CD4-positive, alpha-beta T cell treated with Interleukin-10 for 1 hour (primary cell): ENCODE results near the gene MATK.
"Not testable (repeated sequence)": the region's sequence is repeated elsewhere in the genome, so short reads cannot be mapped to it uniquely, and the experiment has no call there.

Source experiments
- DNase-seq: peaks from one replicate; pipeline ENCODE4 v3.0.0-alpha.2; 2020

MATK gene

GRCh38 chr19:3816148-3816547, 30.0 kb upstream of the MATK start:
- DNase-seq = not testable (repeated sequence)

DNA sequence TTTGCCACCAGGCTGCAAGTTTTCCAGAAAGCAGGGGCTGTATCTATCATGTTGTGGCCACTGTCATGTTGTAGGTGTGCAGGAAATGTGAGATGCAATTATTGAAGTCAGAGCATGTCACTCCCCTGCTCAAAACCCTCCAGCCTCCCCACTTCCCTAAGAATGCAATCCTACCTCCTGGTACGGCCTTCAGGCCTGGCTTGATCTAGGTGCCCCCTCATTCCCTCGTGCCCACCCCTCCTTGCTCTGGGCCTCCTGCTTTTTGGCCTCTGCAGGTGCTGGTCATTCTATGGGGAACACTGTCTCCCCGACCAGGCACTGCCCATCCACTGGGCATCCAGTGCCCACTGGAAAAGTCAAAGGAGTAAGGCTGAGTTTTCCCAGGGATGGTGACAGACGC, 28.5 kb upstream of the MATK start:
- DNase-seq = no peak

DNA sequence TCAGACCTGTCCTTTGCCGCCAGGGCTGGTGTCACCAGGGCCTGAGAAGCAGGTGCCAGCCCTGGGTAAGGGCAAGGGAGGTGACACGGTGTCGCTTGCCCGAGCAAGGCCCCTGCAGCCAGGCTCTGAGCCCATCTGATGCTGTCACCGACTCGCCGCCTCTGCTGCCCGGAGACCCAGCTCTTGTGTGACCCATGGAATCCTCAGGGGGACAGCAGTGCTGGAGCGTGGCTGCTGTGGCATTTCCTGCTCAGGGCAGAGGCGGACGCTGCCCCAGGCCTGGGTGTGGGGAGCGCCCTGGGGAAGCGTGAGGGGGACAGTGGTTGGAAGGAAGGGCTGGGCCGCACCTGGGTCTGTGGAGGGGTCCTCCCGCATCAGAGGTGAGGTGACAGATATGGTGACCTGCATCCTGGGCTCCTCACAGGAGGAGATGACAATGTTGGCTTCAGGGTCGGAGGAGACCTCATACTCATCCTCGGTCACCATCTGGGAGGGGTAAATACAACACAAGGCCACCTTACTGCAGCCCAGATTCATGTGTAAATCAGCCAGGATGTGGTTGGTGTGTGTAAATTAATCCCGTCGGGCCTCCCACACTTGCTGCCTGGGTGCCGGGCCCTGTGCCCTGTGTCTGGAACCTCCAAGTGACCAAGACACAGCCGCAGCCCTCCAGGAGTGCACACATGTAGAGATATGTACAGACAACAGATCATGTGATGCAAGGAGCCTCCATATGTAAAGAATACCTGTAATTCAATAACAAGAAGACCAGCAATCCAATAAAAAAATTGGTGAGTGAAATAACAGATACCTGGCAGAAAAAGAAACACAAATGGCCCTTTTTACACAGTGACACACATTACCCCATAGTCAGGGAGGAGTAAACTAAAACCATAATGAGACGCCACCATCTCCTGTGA, 27.6 kb upstream of the MATK start:
- DNase-seq = peak; percentile 42

GRCh38 chr19:3810708-3811355, 24.7 kb upstream of the MATK start:
- no peak for DNase-seq

- DNase-seq = no peak
Measured at GRCh38 chr19:3809881-3810707, 23.9 kb upstream of the MATK start.

- DNase-seq = no peak
Measured at GRCh38 chr19:3808420-3809143, 22.4 kb upstream of the MATK start.

- DNase-seq = no peak
Measured at GRCh38 chr19:3807574-3808354, 21.6 kb upstream of the MATK start.

- no peak for DNase-seq
Measured at GRCh38 chr19:3807131-3807480, 20.9 kb upstream of the MATK start.

DNA sequence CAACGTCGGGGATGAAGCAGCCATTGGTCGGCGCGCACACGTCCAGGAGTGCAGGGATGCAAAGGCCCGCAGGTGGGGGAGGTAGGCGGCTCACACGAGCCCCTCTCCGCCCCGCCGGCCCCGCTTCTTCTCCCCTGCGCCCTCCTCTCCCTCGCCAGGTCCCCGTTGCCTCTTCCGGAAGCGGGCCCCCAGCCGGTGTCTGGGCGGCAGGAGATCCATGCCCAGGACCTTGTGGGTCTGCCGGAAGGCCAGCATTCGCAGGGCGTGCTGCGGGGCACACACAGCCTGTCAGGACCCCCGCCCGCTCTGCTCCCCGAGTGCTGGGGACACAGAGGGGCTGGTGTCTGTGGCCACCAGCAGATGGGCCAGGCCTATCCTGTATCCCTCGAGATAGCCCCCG, 19.7 kb upstream of the MATK start:
- no peak for DNase-seq

DNA sequence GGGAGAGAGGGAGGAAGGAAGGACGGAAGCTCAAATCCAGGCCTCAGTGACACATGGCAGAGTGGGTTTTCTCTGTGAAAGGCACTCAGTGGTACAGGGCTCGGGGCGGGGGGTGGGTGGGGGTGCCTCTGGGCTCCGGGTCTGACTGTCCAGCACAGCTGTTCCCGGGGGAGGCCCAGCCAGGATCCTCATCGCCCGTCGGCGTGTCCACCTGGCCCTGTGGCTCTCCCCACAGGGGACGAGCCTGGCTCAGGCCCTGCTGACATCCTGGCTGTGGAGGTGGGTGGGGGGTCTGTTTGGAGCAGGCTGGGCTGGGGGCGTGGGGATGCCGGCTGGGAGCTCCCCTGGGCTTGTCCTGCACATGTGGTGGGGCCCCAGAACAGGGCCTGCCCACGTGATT, 18.2 kb upstream of the MATK start:
- DNase-seq = no peak

DNA sequence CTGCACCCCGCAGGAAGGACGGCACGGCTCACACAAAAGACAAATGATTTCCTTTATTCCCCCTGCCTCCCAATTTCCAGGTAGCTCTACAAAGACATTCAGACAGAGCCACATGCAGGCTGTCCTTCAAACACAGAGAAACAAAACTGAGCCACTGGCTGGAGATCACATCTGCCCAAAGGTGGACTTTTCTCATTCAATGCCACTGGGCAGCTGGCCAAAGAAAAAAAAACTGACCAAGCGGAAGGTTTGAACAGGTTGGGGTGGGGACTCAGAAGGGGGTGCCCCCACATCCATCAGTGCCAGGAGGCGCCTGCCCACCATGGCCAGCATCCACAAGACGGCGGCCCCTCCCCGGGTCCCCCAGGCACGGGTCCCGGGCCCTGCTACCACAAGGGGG, 17.8 kb upstream of the MATK start:
- no peak for DNase-seq

GRCh38 chr19:3803114-3803888, 17.1 kb upstream of the MATK start:
- DNase-seq = no peak

DNA sequence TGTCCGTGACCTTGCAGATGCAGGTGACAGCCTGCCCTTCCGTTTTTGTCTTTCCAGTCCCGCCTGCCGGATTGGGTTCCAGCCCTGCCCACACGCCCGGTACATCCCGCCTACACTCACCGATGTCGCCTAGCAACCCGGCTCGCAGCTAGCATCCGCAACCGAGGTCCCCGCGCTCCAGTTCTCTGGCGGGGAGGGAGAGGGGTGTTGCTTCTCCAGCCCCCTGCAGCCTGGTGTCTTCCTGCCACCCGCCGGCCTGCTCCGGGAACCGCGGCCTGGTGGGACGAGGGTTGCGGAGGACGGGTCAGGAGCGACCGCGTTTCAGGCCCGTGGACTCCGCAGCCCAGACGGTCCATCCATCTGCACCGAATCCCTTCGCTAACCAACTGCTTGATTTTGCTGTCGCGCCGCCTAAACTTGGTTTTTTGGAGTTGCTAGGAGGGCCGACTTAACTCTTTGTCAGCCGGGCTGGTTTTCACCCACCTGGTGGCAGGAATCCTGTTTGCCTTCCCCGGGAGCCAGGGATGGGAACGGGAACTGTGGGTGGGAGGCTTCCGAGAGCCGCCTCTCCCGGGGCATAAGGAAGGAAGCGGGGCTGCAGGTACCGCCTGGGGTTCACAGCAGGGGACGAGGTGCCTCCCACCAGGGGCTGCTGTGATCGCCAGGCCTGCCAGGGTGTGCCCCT, 15.4 kb upstream of the MATK start:
- DNase-seq = peak; percentile 68

DNA sequence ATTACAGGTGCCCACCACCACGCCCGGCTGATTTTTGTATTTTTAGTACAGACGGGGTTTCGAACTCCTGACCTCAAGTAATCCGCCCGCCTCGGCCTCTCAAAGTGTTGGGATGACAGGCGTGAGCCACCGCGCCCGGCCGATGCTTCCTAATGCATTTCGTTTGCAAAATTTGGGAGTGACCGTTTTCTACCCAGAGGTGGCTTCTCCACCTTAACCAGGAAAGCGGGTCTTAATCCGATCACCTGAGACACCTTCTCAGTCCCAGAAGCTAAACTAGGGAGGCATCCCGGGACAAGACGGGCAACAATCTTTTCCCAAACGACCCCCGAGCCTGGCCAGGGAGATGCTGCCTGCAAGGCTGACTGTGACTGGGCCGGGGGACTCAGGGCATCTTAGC, 14.8 kb upstream of the MATK start:
- DNase-seq = no peak

- DNase-seq = peak; percentile 57
Measured at GRCh38 chr19:3798137-3798536, 12.0 kb upstream of the MATK start.

DNA sequence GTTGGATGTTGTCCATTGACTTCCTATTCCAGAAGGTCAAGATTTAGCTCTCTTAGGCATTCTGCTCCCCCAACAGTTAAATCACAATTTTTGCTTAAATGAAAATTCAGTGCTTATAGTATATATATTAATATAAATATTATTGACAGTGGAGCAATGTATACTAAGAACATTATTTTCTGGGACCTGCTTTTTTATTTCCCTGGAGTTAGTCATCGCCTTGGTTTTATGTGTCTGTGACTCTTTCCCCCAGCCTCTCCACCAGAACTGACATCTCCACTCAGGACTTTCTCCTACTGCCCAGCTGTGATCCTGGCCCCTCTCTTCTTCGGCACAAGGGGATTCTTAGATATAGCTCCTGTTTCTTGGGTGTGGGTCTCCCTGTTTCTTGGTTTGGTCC, 10.2 kb upstream of the MATK start:
- DNase-seq = no peak

- DNase-seq = no peak
Measured at GRCh38 chr19:3793799-3794198, 7.6 kb upstream of the MATK start.

- DNase-seq = no peak
Measured at GRCh38 chr19:3792114-3792513, 5.9 kb upstream of the MATK start.

GRCh38 chr19:3790941-3791340, 4.8 kb upstream of the MATK start:
- no peak for DNase-seq

DNA sequence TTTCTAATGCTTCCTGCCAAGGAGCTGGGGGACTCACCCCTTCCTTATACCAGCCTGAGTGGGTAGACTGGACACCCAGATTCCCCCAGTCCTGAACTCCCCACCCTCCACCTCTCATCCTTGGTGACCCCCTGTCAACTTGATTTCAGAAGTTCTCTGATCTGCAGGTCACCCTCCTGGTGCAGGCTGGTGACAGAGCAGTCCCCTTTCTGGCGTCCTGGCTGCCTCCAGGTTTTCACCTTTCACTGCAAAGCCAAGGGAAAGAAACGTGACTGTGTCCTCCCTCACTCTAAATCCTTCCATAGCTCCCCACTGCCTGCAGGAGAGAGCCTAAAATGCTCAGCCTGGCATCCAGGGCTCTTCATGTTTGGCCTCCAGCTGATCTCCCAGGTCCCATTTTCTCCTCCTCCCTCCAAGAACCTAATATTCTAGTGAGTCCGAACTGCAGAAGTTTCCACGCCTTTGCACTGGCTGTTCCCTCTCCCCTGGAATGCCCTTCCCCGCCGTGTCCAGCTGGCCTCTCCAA, 4.1 kb upstream of the MATK start:
- DNase-seq = no peak
